Chondrocyte (in vitro differentiated cells): ENCODE measurements around the gene ACTR3. TPM values are rescaled to one million over a fixed set of nuclear protein-coding genes. Genes with fewer than 3 reads are reported as not detected.

Source experiments
- DNase-seq: peaks from one replicate; pipeline ENCODE4 v3.0.0; 2021; ENCODE audit warnings: mixed read lengths, low spot score
- H3K27ac Mint-ChIP-seq: one replicate; pipeline ENCODE4 v1.8.0; 2021; ENCODE audit warnings: mild to moderate bottlenecking, moderate library complexity, mixed read lengths; ENCODE audit not compliant: unreplicated experiment
- H3K27me3 Mint-ChIP-seq: 2 replicates; pipeline ENCODE4 v1.8.0; 2021; ENCODE audit warnings: low read depth, mixed read lengths
- H3K36me3 Mint-ChIP-seq: 2 replicates; pipeline ENCODE4 v1.8.0; 2021; ENCODE audit warnings: low read depth, mixed read lengths
- H3K4me1 Mint-ChIP-seq: 2 replicates; pipeline ENCODE4 v1.8.0; 2021; ENCODE audit warnings: low read depth, mild to moderate bottlenecking, mixed read lengths
- H3K4me3 Mint-ChIP-seq: one replicate; pipeline ENCODE4 v1.8.0; 2021; ENCODE audit warnings: mild to moderate bottlenecking, moderate library complexity, mixed read lengths; ENCODE audit not compliant: unreplicated experiment
- H3K9me3 Mint-ChIP-seq: 2 replicates; pipeline ENCODE4 v1.8.0; 2021; ENCODE audit warnings: low read depth, mixed read lengths
- total RNA-seq: library from RNA; stranded (reverse); gene quantifications from 3 replicates; pipeline ENCODE4 v1.2.1, GENCODE V29; 2021
- TF ChIP-seq, protein P1 (sequence below): fragments of 200-600 bp; sonication (generic); IDR thresholded peaks from 2 replicates; pipeline ENCODE4 v1.5.0; 2021; ENCODE audit warnings: antibody characterized with exemption, mild to moderate bottlenecking, moderate library complexity

ACTR3 gene
- total RNA-seq, 1 donor from 2014 or later: 434 TPM

- TF ChIP-seq, protein P1, sequence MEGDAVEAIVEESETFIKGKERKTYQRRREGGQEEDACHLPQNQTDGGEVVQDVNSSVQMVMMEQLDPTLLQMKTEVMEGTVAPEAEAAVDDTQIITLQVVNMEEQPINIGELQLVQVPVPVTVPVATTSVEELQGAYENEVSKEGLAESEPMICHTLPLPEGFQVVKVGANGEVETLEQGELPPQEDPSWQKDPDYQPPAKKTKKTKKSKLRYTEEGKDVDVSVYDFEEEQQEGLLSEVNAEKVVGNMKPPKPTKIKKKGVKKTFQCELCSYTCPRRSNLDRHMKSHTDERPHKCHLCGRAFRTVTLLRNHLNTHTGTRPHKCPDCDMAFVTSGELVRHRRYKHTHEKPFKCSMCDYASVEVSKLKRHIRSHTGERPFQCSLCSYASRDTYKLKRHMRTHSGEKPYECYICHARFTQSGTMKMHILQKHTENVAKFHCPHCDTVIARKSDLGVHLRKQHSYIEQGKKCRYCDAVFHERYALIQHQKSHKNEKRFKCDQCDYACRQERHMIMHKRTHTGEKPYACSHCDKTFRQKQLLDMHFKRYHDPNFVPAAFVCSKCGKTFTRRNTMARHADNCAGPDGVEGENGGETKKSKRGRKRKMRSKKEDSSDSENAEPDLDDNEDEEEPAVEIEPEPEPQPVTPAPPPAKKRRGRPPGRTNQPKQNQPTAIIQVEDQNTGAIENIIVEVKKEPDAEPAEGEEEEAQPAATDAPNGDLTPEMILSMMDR: no peak
- Mint-ChIP-seq H3K27ac (peak overlapping the region; percentile 51), H3K9me3 (no peaks in the 10 kb centered on the region), H3K27me3 (no peaks in the 10 kb centered on the region), H3K4me3 (no peak overlapping the region), H3K4me1 (peaks cover 74% of the 10 kb centered on the region), H3K36me3 (no peaks in the 10 kb centered on the region)
- DNase-seq: no peak
Measured at GRCh38 chr2:113905886-113906285, 16.0 kb downstream of the ACTR3 start.

DNA sequence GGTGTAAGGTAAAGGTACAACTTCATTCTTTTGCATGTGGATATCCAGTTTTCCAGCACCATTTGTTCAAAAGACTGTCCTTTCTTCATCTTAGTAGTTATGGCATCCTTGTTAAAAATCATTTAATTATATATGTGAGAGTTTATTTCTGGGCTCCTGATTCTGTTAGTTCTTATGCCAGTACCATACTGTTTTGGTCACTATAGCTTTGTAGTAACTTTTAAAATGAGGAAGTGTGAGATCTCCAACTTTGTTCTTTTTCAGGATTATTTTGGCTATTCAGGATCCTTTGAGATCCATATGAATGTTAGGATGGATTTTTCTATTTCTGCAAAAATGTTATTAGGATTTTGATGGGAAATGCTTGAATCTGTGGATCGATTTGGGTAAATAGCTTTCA is 16.8 kb downstream of the ACTR3 start:
- no peak overlapping the region for H3K4me3 Mint-ChIP-seq
- no peak for DNase-seq
- peaks cover 71% of the 10 kb centered on the region for H3K4me1 Mint-ChIP-seq
- TF ChIP-seq, protein P1: no peak
- no peaks in the 10 kb centered on the region for H3K27me3 Mint-ChIP-seq
- no peaks in the 10 kb centered on the region for H3K36me3 Mint-ChIP-seq
- no peaks in the 10 kb centered on the region for H3K9me3 Mint-ChIP-seq
- H3K27ac Mint-ChIP-seq: no peak overlapping the region

DNA sequence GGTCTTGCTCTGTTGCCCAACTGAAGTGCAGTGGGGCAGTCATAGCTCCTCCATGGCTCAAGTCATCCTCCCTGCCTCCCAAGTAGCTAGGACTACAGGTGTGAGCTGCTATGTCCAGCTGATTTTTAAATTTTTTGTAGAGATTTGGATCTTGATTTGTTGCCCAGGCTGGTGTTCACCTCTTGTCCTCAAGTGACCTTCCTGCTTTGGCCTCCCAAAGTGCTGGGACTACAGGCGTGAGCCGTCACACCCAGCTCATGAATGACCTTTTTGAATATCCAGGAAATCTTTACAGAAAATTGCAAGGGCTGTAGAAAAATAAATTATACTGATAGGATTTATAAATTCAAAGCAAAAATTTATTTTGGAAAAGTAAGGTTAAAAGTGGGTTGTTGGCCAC is 17.4 kb downstream of the ACTR3 start:
- Mint-ChIP-seq H3K27ac (no peak overlapping the region), H3K4me3 (no peak overlapping the region), H3K4me1 (peaks cover 65% of the 10 kb centered on the region), H3K9me3 (no peaks in the 10 kb centered on the region), H3K27me3 (no peaks in the 10 kb centered on the region), H3K36me3 (no peaks in the 10 kb centered on the region)
- no peak for DNase-seq
- TF ChIP-seq, protein P1: no peak

GRCh38 chr2:113910110-113910717 is 20.3 kb downstream of the ACTR3 start:
- Mint-ChIP-seq H3K36me3 (peaks cover 5% of the 10 kb centered on the region), H3K27ac (peak overlapping the region; percentile 38), H3K27me3 (no peaks in the 10 kb centered on the region), H3K9me3 (no peaks in the 10 kb centered on the region), H3K4me3 (no peak overlapping the region), H3K4me1 (peaks cover 36% of the 10 kb centered on the region)
- TF ChIP-seq, protein P1: no peak
- DNase-seq: no peak

- Mint-ChIP-seq H3K4me1 (peaks cover 29% of the 10 kb centered on the region), H3K9me3 (no peaks in the 10 kb centered on the region), H3K36me3 (peaks cover 6% of the 10 kb centered on the region), H3K27ac (peak overlapping the region; percentile 38), H3K27me3 (no peaks in the 10 kb centered on the region), H3K4me3 (no peak overlapping the region)
- no peak for DNase-seq
- TF ChIP-seq, protein P1: no peak
Measured at GRCh38 chr2:113910967-113911678, 21.2 kb downstream of the ACTR3 start.
